Middle frontal gyrus (tissue), 1 donor: Measurements from ENCODE around the gene NT5C3A.
"Not testable (repeated sequence)": the region's sequence is repeated elsewhere in the genome, so short reads cannot be mapped to it uniquely, and the experiment has no call there.

Experiments
- DNase-seq: peaks from one replicate; pipeline ENCODE4 v3.0.0-alpha.2; 2015; ENCODE audit warnings: low spot score; ENCODE audit errors: extremely low spot score

Gene NT5C3A

GRCh38 chr7:33041631-33042428, 20.7 kb downstream of the NT5C3A start:
- DNase-seq: no peak

- no peak for DNase-seq
These were observed 21.6 kb downstream of the NT5C3A start for GRCh38 chr7:33040803-33041516.

- DNase-seq: no peak
These were observed 22.7 kb downstream of the NT5C3A start for GRCh38 chr7:33039903-33040292.

GRCh38 chr7:33039257-33039902, 23.2 kb downstream of the NT5C3A start:
- DNase-seq: no peak

- no peak for DNase-seq
These were observed 23.9 kb downstream of the NT5C3A start for GRCh38 chr7:33038639-33039038.

- DNase-seq: no peak
These were observed 26.8 kb downstream of the NT5C3A start for GRCh38 chr7:33035776-33036175.

- DNase-seq: no peak
These were observed 38.3 kb downstream of the NT5C3A start for GRCh38 chr7:33024189-33024757.

GRCh38 chr7:33012364-33012763, 50.2 kb downstream of the NT5C3A start:
- no peak for DNase-seq

- DNase-seq: no peak
These were observed 52.8 kb downstream of the NT5C3A start for GRCh38 chr7:33009734-33010133.

GRCh38 chr7:33005690-33006089, 56.9 kb downstream of the NT5C3A start:
- not testable (repeated sequence) for DNase-seq

GRCh38 chr7:33005193-33005592, 57.4 kb downstream of the NT5C3A start:
- DNase-seq: not testable (repeated sequence)

- not testable (repeated sequence) for DNase-seq
These were observed 58.4 kb downstream of the NT5C3A start for GRCh38 chr7:33004104-33004616.

- not testable (repeated sequence) for DNase-seq
These were observed 59.5 kb downstream of the NT5C3A start for GRCh38 chr7:33003111-33003510.

- not testable (repeated sequence) for DNase-seq
These were observed 63.2 kb downstream of the NT5C3A start for GRCh38 chr7:32999380-32999779.

GRCh38 chr7:32998361-32999171, 64.0 kb downstream of the NT5C3A start:
- DNase-seq: not testable (repeated sequence)

GRCh38 chr7:32997956-32998355, 64.6 kb downstream of the NT5C3A start:
- not testable (repeated sequence) for DNase-seq

GRCh38 chr7:32992750-32993149, 69.8 kb downstream of the NT5C3A start:
- not testable (repeated sequence) for DNase-seq

GRCh38 chr7:32991975-32992700, 70.4 kb downstream of the NT5C3A start:
- DNase-seq: not testable (repeated sequence)

GRCh38 chr7:32991068-32991585, 71.4 kb downstream of the NT5C3A start:
- DNase-seq: not testable (repeated sequence)

GRCh38 chr7:32988148-32988547, 74.4 kb downstream of the NT5C3A start:
- not testable (repeated sequence) for DNase-seq
